ENCODE data around the gene TEAD1. TPM values are rescaled to one million over a fixed set of nuclear protein-coding genes. Genes with fewer than 3 reads are reported as not detected.

TEAD1 gene
- total RNA-seq, 1 experiment from 2014 or later, result 102 TPM

- TF ChIP-seq SIN3A (IDR thresholded peaks at IDR 0.05; ENCODE audit: borderline replicate concordance, insufficient read depth, low read depth, low read length) (no peak), CTCF (IDR thresholded peaks at IDR 0.05) (no peak), TCF7L2 (IDR thresholded peaks at IDR 0.05; ENCODE audit: low read depth, low read length) (no peak), POLR2AphosphoS5 (IDR thresholded peaks at IDR 0.05; ENCODE audit: low read depth, low read length) (no peak), REST (IDR thresholded peaks at IDR 0.05; ENCODE audit: insufficient read depth in 1 of 2, low read depth in 2 of 2, low read length in 1 of 2) (no peak)
- H3K27me3 ChIP-seq (ENCODE audit: control insufficient read depth, insufficient read depth, low read length), result no peaks in the 10 kb centered on the region
- H3K9me3 ChIP-seq (ENCODE audit: control insufficient read depth, insufficient read depth, low read depth, low read length), result no peaks in the 10 kb centered on the region
- H3K27ac ChIP-seq (ENCODE audit: low read length), result no peak overlapping the region
- in situ Hi-C loops (cut with HindIII; ENCODE audit: low pct_unique_long_range_greater_than_20kb, low sequenced_read_pairs) (no loop called here), intact Hi-C loops (cut with micrococcal nuclease; ENCODE audit: unreplicated experiment) (no loop called here)
- H3K36me3 ChIP-seq (ENCODE audit: control insufficient read depth, insufficient read depth, low read length), result peaks cover 6% of the 10 kb centered on the region
- no peaks in the 10 kb centered on the region for H3K4me1 ChIP-seq (ENCODE audit: control insufficient read depth, insufficient read depth, low read length)
- no peak overlapping the region for H3K4me3 ChIP-seq (ENCODE audit: low read depth in 2 of 2, low read length in 2 of 2)
- ATAC-seq (no peak), DNase-seq (ENCODE audit: low read depth, low spot score) (no peak)
- ChIA-PET CTCF (no interaction called here), POLR2A (no interaction called here)
- BruUV-seq (replicated peaks), result no TSS peak
Measured at GRCh38 chr11:12882670-12883069, 208.4 kb downstream of the TEAD1 start.

GRCh38 chr11:12884751-12885318, 210.6 kb downstream of the TEAD1 start:
- Histone ChIP-seq H3K27me3 (ENCODE audit: control insufficient read depth, insufficient read depth, low read length) (no peaks in the 10 kb centered on the region), H3K9me3 (ENCODE audit: control insufficient read depth, insufficient read depth, low read depth, low read length) (no peaks in the 10 kb centered on the region), H3K4me1 (ENCODE audit: control insufficient read depth, insufficient read depth, low read length) (peaks cover 3% of the 10 kb centered on the region; the same call in 1 of the 2 replicates), H3K4me3 (ENCODE audit: low read depth in 2 of 2, low read length in 2 of 2) (no peak overlapping the region), H3K27ac (ENCODE audit: low read length) (no peak overlapping the region), H3K36me3 (ENCODE audit: control insufficient read depth, insufficient read depth, low read length) (peaks cover 6% of the 10 kb centered on the region)
- no TSS peak for BruUV-seq (replicated peaks)
- TF ChIP-seq REST (IDR thresholded peaks at IDR 0.05; ENCODE audit: insufficient read depth in 1 of 2, low read depth in 2 of 2, low read length in 1 of 2), result no peak
- no peak for TF ChIP-seq POLR2AphosphoS5 (IDR thresholded peaks at IDR 0.05; ENCODE audit: low read depth, low read length)
- no peak for TF ChIP-seq SIN3A (IDR thresholded peaks at IDR 0.05; ENCODE audit: borderline replicate concordance, insufficient read depth, low read depth, low read length)
- no peak for TF ChIP-seq CTCF (IDR thresholded peaks at IDR 0.05)
- TF ChIP-seq TCF7L2 (IDR thresholded peaks at IDR 0.05; ENCODE audit: low read depth, low read length), result no peak
- ATAC-seq (no peak), DNase-seq (ENCODE audit: low read depth, low spot score) (no peak)
- ChIA-PET CTCF (no interaction called here), POLR2A (no interaction called here)
- in situ Hi-C loops (cut with HindIII; ENCODE audit: low pct_unique_long_range_greater_than_20kb, low sequenced_read_pairs) (no loop called here), intact Hi-C loops (cut with micrococcal nuclease; ENCODE audit: unreplicated experiment) (no loop called here)
